ENCODE data around the gene SALL1.

Gene SALL1

GRCh38 chr16:51150888-51151320 is at the start of gene SALL1:
TSS of gene SALL1 (minus strand) at chr16:51151270. CDS start at chr16:51151241, 29 bp downstream.
- DNase-seq = no peak

- no peak for DNase-seq
Observed at GRCh38 chr16:51200793-51201192, 49.7 kb upstream of the SALL1 start.

- no peak for DNase-seq
Observed at GRCh38 chr16:51197953-51198748, 47.1 kb upstream of the SALL1 start.

- DNase-seq = no peak
Observed at GRCh38 chr16:51193879-51194278, 42.8 kb upstream of the SALL1 start.

GRCh38 chr16:51184702-51185433 is 33.8 kb upstream of the SALL1 start:
- no peak for DNase-seq

DNA sequence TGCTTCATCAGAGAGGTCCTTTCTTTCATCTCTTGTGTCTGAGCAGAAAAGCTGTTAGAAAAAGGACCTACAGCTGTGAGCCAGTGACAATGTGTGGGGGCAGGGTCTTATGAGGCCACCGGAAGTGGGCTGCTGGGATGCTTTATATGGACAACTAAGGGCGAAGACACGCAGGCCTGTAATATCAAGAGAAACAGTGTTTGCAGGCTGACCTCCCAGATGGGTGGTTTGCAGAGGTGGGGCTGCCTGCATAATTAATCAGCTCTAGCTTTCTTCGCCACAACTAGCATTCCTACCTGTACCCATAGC is 30.4 kb upstream of the SALL1 start:
- DNase-seq = no peak

DNA sequence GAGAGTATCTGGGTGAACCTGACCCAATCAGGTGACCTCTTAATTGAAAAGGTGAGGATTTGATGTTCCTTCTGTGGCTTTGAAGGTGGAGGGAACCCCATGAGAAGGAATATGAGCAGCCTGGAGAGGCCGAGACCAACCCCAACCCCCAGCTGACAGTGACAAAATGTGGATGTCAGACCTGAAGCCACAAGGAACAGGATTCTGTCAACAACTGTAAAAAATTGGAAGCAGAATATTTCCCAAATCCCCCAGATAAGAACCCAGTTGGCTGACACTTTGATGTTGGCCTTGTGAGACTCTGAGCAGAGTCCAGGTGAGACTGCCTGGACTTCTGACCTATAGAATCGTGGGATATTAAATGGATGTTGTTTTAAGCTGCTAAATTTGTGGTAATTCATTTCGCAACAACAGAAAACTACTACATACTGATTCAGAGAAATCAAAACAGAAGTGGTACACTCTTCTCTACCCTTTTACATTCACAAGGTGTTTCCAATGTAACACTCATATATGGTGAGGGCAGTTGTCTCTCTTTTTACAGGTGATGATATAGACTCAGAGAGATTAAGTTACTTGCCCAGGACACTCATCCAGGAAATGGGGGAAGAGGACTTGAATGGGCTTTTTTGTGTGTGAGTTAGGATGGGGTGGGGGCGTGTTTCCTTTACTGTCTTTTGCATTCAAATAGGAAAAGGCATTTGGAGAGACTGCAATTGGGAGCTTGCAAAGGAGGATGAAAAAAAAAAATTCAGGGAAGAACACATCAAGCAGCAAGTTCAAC is 29.8 kb upstream of the SALL1 start:
- no peak for DNase-seq

- no peak for DNase-seq
Observed at GRCh38 chr16:51175081-51175480, 24.0 kb upstream of the SALL1 start.

- no peak for DNase-seq
Observed at GRCh38 chr16:51172368-51172767, 21.3 kb upstream of the SALL1 start.

GRCh38 chr16:51168755-51169154 is 17.7 kb upstream of the SALL1 start:
- DNase-seq = no peak

- DNase-seq = no peak
Observed at GRCh38 chr16:51167170-51167895, 16.3 kb upstream of the SALL1 start.

- DNase-seq = no peak
Observed at GRCh38 chr16:51166541-51166940, 15.5 kb upstream of the SALL1 start.

GRCh38 chr16:51166091-51166490 is 15.0 kb upstream of the SALL1 start:
- no peak for DNase-seq

GRCh38 chr16:51165043-51165442 is 14.0 kb upstream of the SALL1 start:
- no peak for DNase-seq

- DNase-seq = no peak
Observed at GRCh38 chr16:51164574-51164973, 13.5 kb upstream of the SALL1 start.

DNA sequence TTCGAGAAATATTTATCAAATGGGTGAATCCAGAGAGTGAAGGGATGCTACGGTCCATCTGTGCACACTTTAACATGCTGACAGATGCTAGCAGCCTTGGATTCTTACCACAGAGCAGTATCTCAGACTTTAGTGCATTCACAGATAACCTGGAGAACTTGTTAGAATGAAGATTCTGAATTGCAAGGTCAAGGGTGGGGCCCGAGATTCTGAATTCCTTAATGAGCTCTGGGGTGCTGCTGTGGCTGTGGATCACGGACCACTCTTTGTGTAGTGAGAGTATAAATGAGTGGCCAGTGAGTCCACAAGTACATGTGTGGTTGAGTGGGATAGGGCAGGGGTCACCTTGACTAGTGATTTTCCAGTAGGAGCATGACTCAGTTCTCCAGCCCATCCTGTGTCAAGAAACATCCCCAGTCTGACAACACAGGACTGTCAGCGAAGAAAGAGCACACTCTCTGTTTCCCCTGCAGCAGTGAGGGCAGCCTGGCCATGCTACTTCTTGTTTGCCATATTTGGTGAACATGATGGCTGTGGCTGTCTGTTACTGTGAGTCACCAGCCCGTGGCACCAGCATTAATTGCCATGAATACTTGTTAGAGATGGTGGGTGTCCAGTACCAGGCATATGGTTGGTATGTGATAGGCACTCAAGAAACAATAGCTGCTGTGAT is 13.0 kb upstream of the SALL1 start:
- no peak for DNase-seq

DNA sequence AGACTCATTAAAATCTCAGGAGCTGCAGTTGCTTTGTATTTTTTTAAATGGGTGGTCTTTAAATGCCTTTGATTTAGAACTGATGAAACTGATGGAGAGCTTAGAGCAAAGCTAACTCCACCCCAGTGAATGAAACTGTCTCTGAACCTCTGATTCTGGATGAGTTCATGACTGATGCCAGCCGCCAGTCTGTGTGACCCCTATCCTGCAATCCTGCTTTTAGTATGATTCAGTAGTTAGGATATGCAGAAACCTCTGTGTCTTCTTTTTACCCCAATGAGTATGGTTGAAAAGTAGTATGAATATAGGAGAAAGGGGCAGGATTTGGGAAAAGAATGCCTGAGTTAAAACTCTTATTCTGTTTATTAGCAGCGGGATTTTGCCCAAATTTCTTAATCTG is 12.3 kb upstream of the SALL1 start:
- no peak for DNase-seq

GRCh38 chr16:51161440-51162195 is 10.5 kb upstream of the SALL1 start:
- DNase-seq = no peak

DNA sequence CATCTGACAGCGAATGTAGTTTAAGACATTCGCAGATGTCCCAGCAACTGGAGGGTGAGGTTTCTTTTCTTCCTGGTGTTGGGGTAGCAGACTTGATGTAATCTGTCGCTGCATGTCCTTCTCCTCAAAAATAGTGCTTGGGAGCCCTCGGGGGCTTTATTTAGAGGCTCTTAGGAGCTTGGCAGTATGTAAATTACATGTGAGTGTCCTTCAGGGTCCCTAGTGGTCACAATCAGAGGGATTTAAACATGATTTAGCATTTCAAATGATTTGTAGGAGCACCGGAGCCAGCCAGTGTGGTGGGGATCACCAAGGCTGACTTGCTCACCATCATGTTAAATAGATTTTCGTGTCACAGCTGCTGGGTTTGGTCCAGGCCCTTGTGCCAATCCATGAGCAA is 8.8 kb upstream of the SALL1 start:
- no peak for DNase-seq

GRCh38 chr16:51159296-51159695 is 8.2 kb upstream of the SALL1 start:
- DNase-seq = no peak

GRCh38 chr16:51157698-51158097 is 6.6 kb upstream of the SALL1 start:
- DNase-seq = no peak

- DNase-seq = no peak
Observed at GRCh38 chr16:51156807-51157200, 5.7 kb upstream of the SALL1 start.

All from stimulated activated CD4-positive, alpha-beta T cell treated with anti-CD3 and anti-CD28 coated beads, Interleukin-2, amount 100 ng/mL, for 48 hours (primary cell).